HG03565 (cell line): Measurements from ENCODE around the gene KCNJ9.
"Not testable (repeated sequence)": the region's sequence is repeated elsewhere in the genome, so short reads cannot be mapped to it uniquely, and the experiment has no call there.

Experiments
- ATAC-seq: cut with Tn5 transposase; IDR thresholded peaks from one replicate; pipeline ENCODE4 v1.9.1; 2021; ENCODE audit warnings: mild to moderate bottlenecking, moderate library complexity; ENCODE audit not compliant: unreplicated experiment

Gene KCNJ9

DNA sequence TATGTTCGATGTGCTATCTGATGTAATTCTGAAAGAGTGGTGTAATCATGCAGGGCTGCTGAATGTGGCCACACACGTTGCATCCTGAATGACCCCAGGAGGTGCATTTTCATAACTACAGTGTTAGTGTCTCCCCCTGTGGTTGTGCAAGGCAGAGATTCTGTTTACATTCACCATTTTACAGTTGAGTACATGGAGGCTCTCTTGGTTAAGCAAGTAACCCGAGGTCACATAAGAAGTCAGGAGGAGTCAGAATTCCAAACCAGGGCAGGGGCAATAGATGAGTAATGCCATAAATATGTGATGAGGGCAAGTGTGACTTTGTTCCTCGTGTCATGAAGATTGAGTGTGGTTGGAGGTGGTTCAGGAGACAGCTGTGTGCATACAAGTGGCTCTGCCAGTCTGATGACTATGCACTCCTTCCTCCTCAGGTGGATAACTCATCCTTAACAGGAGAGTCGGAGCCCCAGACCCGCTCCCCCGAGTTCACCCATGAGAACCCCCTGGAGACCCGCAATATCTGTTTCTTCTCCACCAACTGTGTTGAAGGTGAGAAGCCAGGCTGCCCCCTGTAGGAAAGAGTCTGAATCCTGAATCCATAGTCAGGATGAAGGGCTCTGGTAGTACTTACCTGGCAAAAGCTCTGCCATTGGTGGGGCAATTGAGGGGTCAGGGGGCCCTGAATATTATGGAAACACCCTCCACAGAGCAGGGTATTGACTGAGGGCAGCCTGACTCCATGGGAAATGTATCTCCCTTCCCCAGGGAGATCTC, 43.6 kb downstream of the KCNJ9 start:
- ATAC-seq, result no peak

DNA sequence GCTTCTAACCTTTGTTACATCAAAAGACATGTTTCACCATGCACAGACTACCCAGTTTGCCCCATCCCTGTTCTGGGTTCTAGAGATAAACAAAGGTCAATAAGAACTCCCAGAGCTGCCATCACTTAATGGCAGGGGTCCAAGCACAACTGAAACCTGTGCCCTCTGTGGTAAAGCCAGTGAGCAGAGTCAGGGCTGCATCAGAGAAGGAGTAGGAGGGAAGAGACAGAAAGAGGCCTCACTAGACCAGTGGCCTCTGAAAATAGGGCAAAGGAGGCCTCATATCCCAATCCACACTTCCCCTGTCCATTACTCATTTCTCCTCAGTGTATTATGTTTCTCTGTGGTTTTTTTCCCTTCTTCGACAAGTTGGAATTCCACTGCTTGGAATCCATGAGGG, 44.4 kb downstream of the KCNJ9 start:
- ATAC-seq, result no peak

DNA sequence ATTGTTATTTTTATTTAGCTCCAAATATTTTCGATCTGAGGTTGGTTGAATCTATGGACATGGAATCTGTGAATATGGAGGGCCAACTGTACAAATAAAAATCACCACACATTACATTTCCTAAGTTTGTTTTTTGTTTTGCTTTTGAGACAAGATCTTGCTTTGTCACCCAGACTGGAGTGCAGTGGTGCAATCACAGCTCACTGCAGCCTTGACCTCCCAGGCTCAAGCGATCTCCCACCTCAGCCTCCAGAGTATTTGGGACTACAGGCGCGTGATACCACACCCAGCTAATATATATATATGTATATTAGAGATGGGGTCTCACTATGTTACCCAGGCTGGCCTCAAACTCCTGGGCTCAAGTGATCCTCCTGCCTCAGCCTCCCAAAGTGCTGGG, 45.0 kb downstream of the KCNJ9 start:
- not testable (repeated sequence) for ATAC-seq

DNA sequence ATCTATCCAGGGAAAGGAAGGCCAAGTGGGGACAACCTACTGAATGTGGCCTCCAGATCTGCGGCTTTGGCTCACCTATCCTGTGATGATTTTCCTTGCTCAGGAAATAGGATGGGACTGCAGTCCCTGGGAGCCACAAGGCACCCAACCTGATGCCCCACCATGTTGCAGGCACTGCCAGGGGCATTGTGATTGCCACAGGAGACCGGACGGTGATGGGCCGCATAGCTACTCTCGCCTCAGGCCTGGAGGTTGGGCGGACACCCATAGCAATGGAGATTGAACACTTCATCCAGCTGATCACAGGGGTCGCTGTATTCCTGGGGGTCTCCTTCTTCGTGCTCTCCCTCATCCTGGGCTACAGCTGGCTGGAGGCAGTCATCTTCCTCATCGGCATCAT, 46.0 kb downstream of the KCNJ9 start:
- no peak for ATAC-seq

DNA sequence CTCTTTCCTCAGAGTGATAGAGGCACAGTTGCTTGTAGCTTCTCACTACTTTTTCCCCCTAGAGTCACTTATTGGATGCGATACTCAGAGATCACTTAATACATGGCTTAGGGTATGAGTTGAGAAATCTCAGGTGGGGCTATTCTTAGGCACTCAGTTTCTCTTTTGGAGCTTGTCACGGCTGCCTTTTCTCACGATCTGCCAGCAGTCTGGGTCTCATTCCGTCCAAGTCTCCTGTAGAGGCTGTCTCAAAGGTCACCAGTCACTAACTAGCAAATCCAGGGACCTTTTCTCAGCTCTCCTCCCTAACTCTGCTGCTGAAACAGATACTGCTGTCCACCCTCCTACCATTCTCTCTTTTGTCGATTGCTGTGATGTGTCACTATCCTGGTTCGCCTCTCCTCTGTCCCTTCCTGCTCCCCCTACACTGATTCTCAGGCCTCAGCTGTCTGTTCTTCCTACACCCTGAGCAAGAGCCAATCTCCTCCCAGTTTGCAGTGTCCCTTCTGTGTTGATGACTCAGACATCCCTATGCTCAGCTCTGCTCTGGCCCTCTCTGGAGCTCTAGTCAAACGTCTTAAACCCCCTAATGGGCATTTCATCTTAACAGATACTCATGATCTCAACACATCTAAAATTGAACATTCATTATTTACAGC, 46.7 kb downstream of the KCNJ9 start:
- no peak for ATAC-seq

DNA sequence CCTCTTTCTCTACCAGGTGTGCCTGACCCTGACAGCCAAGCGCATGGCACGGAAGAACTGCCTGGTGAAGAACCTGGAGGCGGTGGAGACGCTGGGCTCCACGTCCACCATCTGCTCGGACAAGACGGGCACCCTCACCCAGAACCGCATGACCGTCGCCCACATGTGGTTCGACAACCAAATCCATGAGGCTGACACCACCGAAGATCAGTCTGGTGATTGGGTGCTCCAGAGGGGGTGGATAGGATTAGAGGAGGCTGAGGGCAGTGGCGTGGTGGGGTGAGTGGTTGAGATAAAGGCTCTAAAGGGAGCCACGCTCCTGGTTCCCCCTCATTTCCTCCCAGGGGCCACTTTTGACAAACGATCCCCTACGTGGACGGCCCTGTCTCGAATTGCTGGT, 47.3 kb downstream of the KCNJ9 start:
- no peak for ATAC-seq

DNA sequence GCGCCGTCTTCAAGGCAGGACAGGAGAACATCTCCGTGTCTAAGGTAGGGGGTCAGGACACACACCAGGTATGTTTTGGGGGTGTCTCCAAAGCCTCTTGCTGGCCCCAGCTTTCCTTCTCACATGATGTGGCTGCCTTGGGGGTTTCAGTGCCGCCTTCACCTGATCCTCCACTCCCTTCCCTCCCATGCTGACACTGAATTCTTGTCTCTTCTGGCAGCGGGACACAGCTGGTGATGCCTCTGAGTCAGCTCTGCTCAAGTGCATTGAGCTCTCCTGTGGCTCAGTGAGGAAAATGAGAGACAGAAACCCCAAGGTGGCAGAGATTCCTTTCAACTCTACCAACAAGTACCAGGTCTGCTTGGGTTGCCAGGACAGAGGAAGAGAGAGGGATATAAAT, 47.7 kb downstream of the KCNJ9 start:
- ATAC-seq, result no peak

DNA sequence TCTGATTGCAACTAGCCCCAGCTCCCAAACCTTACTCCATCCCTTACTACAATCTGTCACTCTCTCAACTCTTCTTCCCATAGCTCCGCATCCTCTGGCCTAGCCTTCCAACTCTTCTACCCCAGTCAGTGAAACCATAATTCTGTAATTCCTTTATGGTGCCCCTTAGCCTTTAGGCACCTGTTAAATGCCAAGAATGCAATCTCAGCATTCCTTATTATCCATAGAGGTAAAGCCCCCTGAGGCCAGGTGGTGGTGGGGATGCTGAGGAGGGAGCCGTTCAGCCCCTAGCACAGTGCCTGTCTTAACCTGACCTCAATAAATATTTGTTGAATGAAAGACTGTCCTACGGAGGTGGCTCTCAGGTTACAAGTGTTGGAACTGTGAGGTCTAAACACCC, 48.2 kb downstream of the KCNJ9 start:
- ATAC-seq, result no peak

DNA sequence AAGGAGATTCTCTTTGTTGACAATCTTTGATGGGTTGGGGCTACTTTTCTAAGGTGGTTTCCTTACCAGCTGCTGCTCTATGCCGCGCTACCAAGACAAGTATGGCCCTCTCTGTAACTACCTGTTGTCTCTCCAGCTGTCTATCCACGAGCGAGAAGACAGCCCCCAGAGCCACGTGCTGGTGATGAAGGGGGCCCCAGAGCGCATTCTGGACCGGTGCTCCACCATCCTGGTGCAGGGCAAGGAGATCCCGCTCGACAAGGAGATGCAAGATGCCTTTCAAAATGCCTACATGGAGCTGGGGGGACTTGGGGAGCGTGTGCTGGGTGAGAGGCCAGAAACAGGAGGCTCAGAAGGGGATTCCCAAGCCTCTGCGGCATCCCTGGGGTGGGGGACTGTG, 48.6 kb downstream of the KCNJ9 start:
- ATAC-seq, result no peak

DNA sequence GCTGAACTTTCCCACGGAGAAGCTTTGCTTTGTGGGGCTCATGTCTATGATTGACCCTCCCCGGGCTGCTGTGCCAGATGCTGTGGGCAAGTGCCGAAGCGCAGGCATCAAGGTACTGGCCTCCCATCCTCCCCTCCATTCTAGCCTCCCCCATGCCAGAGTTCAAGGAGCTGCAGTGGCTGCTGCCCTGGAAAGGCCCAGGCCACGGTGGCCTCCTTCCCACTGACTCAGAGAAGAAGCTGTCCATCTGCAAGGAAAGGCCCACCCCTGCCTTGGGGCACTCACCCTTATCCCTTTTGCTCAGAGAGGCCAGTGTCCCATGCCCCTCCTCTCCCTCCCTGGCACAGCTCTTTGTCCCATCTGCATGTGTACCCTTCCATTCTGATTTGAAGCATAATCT, 49.1 kb downstream of the KCNJ9 start:
- no peak for ATAC-seq

DNA sequence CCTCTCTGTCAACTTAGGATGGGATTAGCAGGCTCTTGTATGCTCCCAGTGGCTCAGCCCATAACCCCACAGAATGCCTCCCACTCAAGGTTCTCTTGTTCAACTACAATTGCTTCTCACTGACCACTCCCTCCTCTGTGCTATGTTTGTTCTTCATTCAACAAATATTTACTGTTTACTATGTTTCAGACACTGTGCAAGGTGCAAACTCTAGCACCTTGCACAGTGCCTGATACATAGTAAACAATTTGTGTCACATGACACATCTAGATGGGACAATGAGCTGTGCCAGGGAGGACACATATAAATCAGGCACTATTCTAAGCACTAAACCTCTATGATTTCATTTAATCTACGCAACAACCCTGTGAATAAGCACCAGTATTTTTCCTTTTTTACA, 49.6 kb downstream of the KCNJ9 start:
- ATAC-seq, result no peak

DNA sequence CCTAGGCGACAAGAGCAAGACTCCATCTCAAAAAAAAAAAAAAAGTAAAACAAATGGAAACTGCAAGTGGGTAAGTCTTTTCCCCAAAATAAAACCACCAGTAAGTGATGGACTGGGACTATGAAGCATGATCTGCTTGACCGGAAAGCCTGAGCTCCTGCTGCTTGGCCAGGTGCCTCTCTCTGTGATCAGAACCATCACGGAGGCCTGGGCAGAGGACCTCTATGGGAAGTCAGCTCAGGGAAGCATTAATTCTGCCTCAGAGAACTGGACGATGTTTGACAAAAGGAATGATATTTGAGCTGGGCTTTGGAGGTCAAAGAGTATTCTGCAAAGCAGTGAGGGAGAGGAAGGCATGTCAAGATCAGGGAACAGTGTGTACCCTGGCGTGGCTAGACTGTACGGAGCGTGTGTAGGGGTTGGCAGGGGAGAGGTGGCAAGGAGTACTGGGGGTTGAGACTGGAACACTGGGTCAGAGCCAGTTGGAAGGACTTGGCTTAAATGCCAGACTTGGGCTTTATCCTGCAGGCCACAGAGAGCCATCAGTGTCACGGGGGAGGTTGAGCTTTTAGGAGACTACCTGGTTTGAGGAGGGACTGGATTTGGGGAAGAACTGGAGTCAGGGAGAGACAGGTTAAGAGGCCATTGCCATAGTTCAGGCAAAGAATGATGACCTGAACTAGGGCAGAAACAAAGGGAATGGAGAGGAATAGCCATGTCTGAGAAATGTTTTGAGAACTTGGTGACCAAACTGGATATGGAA, 50.6 kb downstream of the KCNJ9 start:
- ATAC-seq, result no peak

DNA sequence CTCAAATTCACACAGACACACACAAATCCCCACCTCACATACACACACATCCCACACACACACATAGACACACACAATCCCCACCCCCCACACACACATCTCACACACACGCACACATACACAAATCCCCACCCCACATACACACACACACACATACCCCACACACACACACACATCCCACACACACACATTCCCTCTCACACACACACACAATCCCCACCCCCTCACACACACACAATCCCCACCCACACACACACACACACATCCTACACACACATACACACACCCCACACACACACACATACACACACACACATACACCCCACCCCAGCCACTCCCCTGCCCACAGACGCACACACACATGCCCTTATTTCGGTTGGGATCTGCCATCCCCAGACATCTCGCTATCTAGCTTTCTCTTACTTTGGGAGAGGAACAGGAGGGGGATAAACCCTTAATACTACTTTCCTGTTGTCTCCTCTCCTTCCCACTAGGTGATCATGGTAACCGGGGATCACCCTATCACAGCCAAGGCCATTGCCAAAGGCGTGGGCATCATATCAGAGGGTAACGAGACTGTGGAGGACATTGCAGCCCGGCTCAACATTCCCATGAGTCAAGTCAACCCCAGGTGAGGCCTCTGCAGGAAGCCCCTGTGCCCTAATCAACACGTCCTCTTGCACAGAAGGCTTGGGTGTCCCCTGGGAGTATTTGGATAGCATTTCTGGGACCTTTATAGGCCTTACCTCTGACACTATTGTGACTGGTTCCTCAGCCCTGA, 52.8 kb downstream of the KCNJ9 start:
- no peak for ATAC-seq

DNA sequence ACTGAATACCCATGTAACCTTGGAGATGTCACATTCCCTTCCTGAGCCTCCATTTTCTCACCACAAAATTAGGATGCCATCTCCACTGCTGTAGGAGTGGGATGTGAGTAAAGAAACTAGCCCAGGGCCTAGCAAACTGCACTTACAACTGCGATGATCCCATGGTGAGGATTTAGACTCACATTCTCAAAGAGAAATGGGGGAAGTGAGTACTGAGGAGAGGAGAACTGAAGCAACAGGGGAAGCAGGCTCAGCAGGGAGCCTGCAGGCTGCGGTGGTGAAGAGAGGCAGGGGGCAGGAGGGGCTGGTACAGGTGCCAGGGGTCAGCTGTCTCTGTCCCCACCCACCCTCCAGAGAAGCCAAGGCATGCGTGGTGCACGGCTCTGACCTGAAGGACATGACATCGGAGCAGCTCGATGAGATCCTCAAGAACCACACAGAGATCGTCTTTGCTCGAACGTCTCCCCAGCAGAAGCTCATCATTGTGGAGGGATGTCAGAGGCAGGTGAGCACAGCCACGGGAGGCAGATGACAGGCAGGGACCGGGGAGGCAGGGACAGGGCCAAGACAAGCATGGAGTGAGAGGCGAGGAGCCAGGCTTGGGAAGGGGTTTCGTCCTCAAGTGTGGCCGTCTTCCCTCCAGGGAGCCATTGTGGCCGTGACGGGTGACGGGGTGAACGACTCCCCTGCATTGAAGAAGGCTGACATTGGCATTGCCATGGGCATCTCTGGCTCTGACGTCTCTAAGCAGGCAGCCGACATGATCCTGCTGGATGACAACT, 53.6 kb downstream of the KCNJ9 start:
- no peak for ATAC-seq

DNA sequence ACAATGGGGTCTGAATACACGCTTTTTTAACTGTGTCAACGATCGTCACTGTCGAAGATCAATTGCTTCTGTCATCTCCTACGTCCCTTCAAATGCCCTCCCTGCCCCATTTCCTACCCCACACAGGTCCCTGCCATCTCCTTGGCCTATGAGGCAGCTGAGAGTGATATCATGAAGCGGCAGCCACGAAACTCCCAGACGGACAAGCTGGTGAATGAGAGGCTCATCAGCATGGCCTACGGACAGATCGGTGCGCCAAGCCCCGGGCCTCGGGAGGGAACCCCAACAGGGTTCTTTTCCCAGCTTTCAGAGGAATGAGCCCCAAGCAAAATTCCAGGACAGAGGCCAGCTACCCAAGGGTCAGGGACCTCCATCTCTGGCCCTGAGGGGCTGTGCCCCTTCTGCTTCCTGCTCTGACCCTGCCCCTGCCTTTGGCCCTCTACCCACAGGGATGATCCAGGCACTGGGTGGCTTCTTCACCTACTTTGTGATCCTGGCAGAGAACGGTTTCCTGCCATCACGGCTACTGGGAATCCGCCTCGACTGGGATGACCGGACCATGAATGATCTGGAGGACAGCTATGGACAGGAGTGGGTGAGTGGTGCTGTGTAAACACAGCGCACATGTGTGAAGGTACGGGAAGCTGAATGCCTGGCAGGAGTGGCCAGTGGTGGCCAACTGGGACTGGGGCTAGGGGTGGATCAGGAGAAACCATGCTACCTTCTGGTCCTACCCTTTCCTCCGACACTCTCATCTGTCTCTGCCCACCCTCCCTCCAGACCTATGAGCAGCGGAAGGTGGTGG, 55.0 kb downstream of the KCNJ9 start:
- ATAC-seq, result no peak

DNA sequence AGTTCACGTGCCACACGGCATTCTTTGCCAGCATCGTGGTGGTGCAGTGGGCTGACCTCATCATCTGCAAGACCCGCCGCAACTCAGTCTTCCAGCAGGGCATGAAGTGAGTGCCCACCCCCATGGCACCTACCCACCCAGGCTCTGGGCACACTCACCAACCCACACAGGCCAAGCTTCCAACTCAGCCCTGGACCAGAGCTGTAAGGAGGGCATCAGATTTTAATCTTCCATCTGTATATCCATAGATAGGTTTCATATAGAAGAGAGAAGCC, 55.5 kb downstream of the KCNJ9 start:
- ATAC-seq, result no peak

DNA sequence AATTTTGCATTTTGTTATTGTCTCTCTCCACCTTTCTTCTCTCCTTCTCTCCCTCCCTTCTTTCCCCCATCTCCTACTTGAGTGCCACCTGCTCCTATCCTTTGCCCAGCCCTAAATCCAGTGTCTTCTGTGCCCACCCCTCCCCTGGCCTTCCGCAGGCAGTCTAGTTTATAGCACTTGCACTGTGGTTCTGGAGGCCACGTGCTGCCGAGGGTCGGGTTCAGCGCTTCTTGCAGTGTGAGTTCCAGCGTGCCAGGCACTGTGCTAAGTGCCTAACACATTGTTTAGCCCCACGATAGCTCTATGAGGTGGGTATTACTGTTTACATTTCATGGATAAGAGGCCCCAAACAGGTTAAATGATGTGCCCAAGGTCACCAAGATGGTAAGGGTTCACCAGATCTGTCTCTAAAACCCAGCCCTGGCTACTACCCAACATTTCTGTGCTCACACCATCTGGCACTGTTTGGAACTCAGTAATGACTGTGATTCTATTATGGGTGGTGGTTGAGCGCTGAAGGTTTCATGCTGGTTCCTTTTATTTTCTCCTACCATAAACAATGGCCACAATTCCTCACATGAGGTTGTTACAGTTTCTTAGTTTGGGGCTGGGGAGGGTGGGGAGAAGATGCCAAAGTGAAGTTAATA, 56.0 kb downstream of the KCNJ9 start:
- no peak for ATAC-seq

DNA sequence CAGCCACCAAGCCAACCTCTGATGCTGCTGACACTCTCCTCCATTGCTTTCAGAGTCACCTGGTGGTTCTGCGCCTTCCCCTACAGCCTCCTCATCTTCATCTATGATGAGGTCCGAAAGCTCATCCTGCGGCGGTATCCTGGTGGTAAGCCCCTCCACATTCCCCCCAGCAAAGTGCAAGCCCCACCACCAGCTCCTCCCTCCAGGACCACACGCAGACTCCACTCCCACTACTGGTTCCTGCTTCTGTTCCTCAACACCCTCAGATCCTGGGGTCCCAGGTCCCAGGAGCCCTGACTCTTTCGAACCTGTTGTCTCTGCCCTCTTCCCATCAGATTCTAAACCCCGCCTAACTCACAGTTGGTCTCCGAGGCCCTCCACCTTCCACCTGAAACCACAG, 58.5 kb downstream of the KCNJ9 start:
- no peak for ATAC-seq
